ENCODE measurements around the gene SH3GLB2.

The SH3GLB2 gene

GRCh38 chr9:129028192-129028966 lies at the start of gene SH3GLB2:
TSS of gene SH3GLB2 (minus strand) at chr9:129028331. CDS start at chr9:129028154, 177 bp downstream.
- H3K4me3 ChIP-seq (ENCODE audit: low read depth, low read length), result peak within 1 kb of the TSS; percentile 65
- peak; percentile 88 for DNase-seq (ENCODE audit: low read depth)
- TF ChIP-seq, protein P1, sequence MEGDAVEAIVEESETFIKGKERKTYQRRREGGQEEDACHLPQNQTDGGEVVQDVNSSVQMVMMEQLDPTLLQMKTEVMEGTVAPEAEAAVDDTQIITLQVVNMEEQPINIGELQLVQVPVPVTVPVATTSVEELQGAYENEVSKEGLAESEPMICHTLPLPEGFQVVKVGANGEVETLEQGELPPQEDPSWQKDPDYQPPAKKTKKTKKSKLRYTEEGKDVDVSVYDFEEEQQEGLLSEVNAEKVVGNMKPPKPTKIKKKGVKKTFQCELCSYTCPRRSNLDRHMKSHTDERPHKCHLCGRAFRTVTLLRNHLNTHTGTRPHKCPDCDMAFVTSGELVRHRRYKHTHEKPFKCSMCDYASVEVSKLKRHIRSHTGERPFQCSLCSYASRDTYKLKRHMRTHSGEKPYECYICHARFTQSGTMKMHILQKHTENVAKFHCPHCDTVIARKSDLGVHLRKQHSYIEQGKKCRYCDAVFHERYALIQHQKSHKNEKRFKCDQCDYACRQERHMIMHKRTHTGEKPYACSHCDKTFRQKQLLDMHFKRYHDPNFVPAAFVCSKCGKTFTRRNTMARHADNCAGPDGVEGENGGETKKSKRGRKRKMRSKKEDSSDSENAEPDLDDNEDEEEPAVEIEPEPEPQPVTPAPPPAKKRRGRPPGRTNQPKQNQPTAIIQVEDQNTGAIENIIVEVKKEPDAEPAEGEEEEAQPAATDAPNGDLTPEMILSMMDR (IDR thresholded peaks at IDR 0.05; ENCODE audit: low read depth, low read length, missing control alignments), result peak; percentile 90
- in situ Hi-C loops (cut with HindIII; ENCODE audit: low sequenced_read_pairs), result no loop called here

- TF ChIP-seq, protein P1 (IDR thresholded peaks at IDR 0.05; ENCODE audit: low read depth, low read length, missing control alignments), result no peak
- in situ Hi-C loops (cut with HindIII; ENCODE audit: low sequenced_read_pairs), result no loop called here
- DNase-seq (ENCODE audit: low read depth), result no peak
- no peak overlapping the region for H3K4me3 ChIP-seq (ENCODE audit: low read depth, low read length)
Observed at GRCh38 chr9:129077236-129077635, 49.1 kb upstream of the SH3GLB2 start.

- in situ Hi-C loops (cut with HindIII; ENCODE audit: low sequenced_read_pairs), result no loop called here
Observed at GRCh38 chr9:129076640-129077037, 48.5 kb upstream of the SH3GLB2 start.

DNA sequence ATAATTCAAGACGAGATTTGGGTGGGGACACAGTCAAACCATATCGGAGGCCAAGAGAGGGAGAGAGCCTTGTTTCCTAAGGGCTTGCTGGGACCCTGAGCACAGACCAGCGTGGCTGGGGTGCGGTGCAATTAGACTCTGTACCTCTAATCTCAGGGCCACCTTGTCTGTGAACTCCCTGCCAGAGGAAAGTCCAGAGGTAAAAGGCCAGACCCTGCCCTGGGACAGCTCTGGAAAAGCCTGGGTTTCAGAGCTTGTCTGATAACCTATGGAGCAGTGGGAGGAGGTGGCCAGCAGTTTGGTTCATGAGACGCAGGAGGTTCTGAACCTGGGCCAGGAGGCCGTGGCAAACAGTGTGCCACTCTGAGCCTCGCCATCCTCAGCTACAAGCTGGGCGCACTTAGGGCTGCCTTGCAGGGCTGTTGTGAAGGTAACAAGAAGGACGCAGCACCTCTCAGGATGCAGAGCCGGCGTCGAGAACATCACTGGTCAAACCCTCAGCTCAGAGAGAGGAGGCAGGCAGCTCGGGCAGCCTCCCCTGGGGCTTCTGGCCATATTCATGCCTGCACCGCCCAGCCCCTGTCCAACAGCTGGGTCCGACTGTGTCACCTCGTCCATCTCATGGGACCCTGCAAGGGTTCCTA lies 48.0 kb upstream of the SH3GLB2 start:
- H3K4me3 ChIP-seq (ENCODE audit: low read depth, low read length), result no peak overlapping the region
- in situ Hi-C loops (cut with HindIII; ENCODE audit: low sequenced_read_pairs), result no loop called here
- no peak for DNase-seq (ENCODE audit: low read depth)
- TF ChIP-seq, protein P1 (IDR thresholded peaks at IDR 0.05; ENCODE audit: low read depth, low read length, missing control alignments), result no peak

More at GRCh38 chr9:129076640-129077037, 48.5 kb upstream of the SH3GLB2 start:
- no peak overlapping the region for H3K4me3 ChIP-seq (ENCODE audit: low read depth, low read length)
- TF ChIP-seq, protein P1 (IDR thresholded peaks at IDR 0.05; ENCODE audit: low read depth, low read length, missing control alignments), result no peak
- DNase-seq (ENCODE audit: low read depth), result no peak

GRCh38 chr9:129074106-129074505 lies 46.0 kb upstream of the SH3GLB2 start:
- no peak for DNase-seq (ENCODE audit: low read depth)
- in situ Hi-C loops (cut with HindIII; ENCODE audit: low sequenced_read_pairs), result no loop called here
- H3K4me3 ChIP-seq (ENCODE audit: low read depth, low read length), result no peak overlapping the region
- TF ChIP-seq, protein P1 (IDR thresholded peaks at IDR 0.05; ENCODE audit: low read depth, low read length, missing control alignments), result no peak

- TF ChIP-seq, protein P1 (IDR thresholded peaks at IDR 0.05; ENCODE audit: low read depth, low read length, missing control alignments), result no peak
- in situ Hi-C loops (cut with HindIII; ENCODE audit: low sequenced_read_pairs), result no loop called here
- DNase-seq (ENCODE audit: low read depth), result no peak
- H3K4me3 ChIP-seq (ENCODE audit: low read depth, low read length), result no peak overlapping the region
Observed at GRCh38 chr9:129073404-129073803, 45.3 kb upstream of the SH3GLB2 start.

Data from astrocyte of the cerebellum (primary cell).